K562 (cell line): ENCODE measurements around the gene ARSJ. TPM values are rescaled to one million over a fixed set of nuclear protein-coding genes. Genes with fewer than 3 reads are reported as not detected.

Experiments used
- ATAC-seq: fragments of 200-7000 bp; cut with Tn5 transposase; 3 replicates; pipeline ENCODE4 v1.9.1; 2020; ENCODE audit warnings: moderate library complexity
- BruUV-seq: library from RNA; stranded (reverse); fragments of 400-500 nt; replicated peaks from 2 replicates; lab custom pipeline; 2021; lab: Mats Ljungman, UMichigan
- CTCF ChIA-PET: fragments of 300-600 bp; formaldehyde crosslinking; extraction: SDS; loops from one replicate; lab custom pipeline; 2021; ENCODE audit warnings: low intra/inter-chr PET ratio; lab: Yijun Ruan, JAX
- POLR2A ChIA-PET: fragments of 300-600, 350-650 bp; sonication (Branson Sonifier 250); formaldehyde crosslinking; extraction: SDS; loops from one replicate; lab custom pipeline; 2021; ENCODE audit warnings: antibody characterized with exemption, inconsistent platforms; lab: Yijun Ruan, JAX
- DNase-seq, 4 experiments: peaks; one replicate each; pipeline versions ENCODE4 v3.0.0 to v3.0.0-alpha.2; 2011 to 2018; ENCODE audit warnings: low spot score in 3 of 4, mixed read lengths in 3 of 4; ENCODE audit errors: extremely low read depth in 1 of 4
- FAIRE-seq: peaks from 2 replicates; lab custom pipeline; 2011; peaks lifted over from hg19 to GRCh38; lab: Jason Lieb, UNC
- H2AFZ ChIP-seq: 2 replicates; pipeline ENCODE4 v1.6.0; 2011; ENCODE audit warnings: low read depth, low read length, control low read depth, inconsistent platforms
- H3K27ac ChIP-seq: fragments of 200-600 bp; 3 replicates; pipeline ENCODE4 v1.8.0; 2011; ENCODE audit warnings: low read depth, mild to moderate bottlenecking, control low read depth, inconsistent platforms, low read length, moderate library complexity, mixed read lengths; ENCODE audit errors: extremely low read depth
- H3K27me3 ChIP-seq, 2 experiments: fragments of 300-600 bp in 1 of 2; 2 replicates in 1 of 2; 3 replicates in 1 of 2; pipeline versions ENCODE4 v1.6.0 to v1.8.0; 2011; ENCODE audit warnings: inconsistent platforms in 2 of 2, low read length in 2 of 2, mild to moderate bottlenecking in 1 of 2, mixed read lengths in 1 of 2, moderate library complexity in 1 of 2; ENCODE audit not compliant: control insufficient read depth in 2 of 2, insufficient read depth in 2 of 2
- H3K36me3 ChIP-seq: fragments of 300-600 bp; 3 replicates; pipeline ENCODE4 v1.8.0; 2011; ENCODE audit warnings: mild to moderate bottlenecking, low read length, inconsistent platforms; ENCODE audit not compliant: control insufficient read depth, insufficient read depth
- H3K4me1 ChIP-seq, 2 experiments: fragments of 200-600 bp in 1 of 2; replicated peaks in 1 of 2; 2 replicates in 1 of 2; 3 replicates in 1 of 2; pipeline versions ENCODE4 v1.5.1 to v1.8.0; 2011; ENCODE audit warnings: inconsistent platforms in 2 of 2, low read length in 2 of 2, mild to moderate bottlenecking in 1 of 2, mixed read lengths in 1 of 2, moderate library complexity in 1 of 2; ENCODE audit not compliant: control insufficient read depth in 2 of 2, insufficient read depth in 2 of 2
- H3K4me2 ChIP-seq: 2 replicates; pipeline ENCODE4 v1.6.1; 2011; ENCODE audit warnings: low read length, control low read depth, inconsistent platforms, mixed read lengths; ENCODE audit not compliant: insufficient read depth
- H3K4me3 ChIP-seq: fragments of 200-600 bp; sonication (generic), shearing (Covaris generic); 2 replicates; pipeline ENCODE4 v1.5.1; 2016; ENCODE audit warnings: control low read depth, inconsistent platforms
- H3K79me2 ChIP-seq: fragments of 200-600 bp; 3 replicates; pipeline ENCODE4 v1.8.0; 2011; ENCODE audit warnings: low read length, inconsistent platforms; ENCODE audit not compliant: control insufficient read depth, insufficient read depth
- H3K9ac ChIP-seq, 2 experiments: 2 replicates each; pipeline versions ENCODE4 v1.6.0 to v1.6.1; 2011; ENCODE audit warnings: low read depth in 2 of 2, low read length in 2 of 2, control low read depth in 1 of 2, inconsistent platforms in 1 of 2, mild to moderate bottlenecking in 1 of 2, mixed read lengths in 1 of 2; ENCODE audit not compliant: insufficient read depth in 1 of 2
- H3K9me1 ChIP-seq: one replicate; pipeline ENCODE4 v1.6.0; 2011; ENCODE audit warnings: inconsistent platforms, mild to moderate bottlenecking, low read length, moderate library complexity; ENCODE audit not compliant: control insufficient read depth, insufficient read depth
- H3K9me3 ChIP-seq: replicated peaks from 2 replicates; pipeline ENCODE4 v1.5.1; 2011; ENCODE audit warnings: low read depth, low read length, inconsistent platforms; ENCODE audit not compliant: control insufficient read depth, insufficient read depth
- H4K20me1 ChIP-seq: replicated peaks from 2 replicates; pipeline ENCODE4 v1.6.1; 2011; ENCODE audit warnings: low read length, inconsistent platforms, mixed read lengths; ENCODE audit not compliant: control insufficient read depth, insufficient read depth
- CREBBP ChIP-seq: IDR thresholded peaks from one replicate; pipeline ENCODE4 v1.6.1; 2012; ENCODE audit warnings: low read depth, mild to moderate bottlenecking, control low read depth, inconsistent platforms, low read length
- MTA3 ChIP-seq: fragments of 450-650 bp; formaldehyde crosslinking; IDR thresholded peaks from 2 replicates; pipeline ENCODE4 v1.6.1; 2017; ENCODE audit warnings: mild to moderate bottlenecking, borderline replicate concordance
- ZNF124 ChIP-seq: sonication (generic); formaldehyde crosslinking; IDR thresholded peaks from 2 replicates; pipeline ENCODE4 v1.8.1; 2022; ENCODE audit warnings: missing genetic modification reagents
- ZNF140 ChIP-seq: fragments of 250-450 bp; sonication (Bioruptor Pico); IDR thresholded peaks from 2 replicates; pipeline ENCODE4 v1.8.0; 2021; ENCODE audit warnings: moderate library complexity, mild to moderate bottlenecking, inconsistent platforms
- in situ Hi-C: fragments of 300-500 bp; cut with MboI; formaldehyde crosslinking; loops from 4 replicates; pipeline ENCODE4 v1.15.0; 2018; ENCODE audit warnings: inconsistent platforms, mixed read lengths
- intact Hi-C: fragments of 100-400 bp; cut with micrococcal nuclease; formaldehyde crosslinking; loops from 2 replicates; pipeline ENCODE4 v1.14.2; 2022
- polyA plus RNA-seq, 8 experiments: library from polyadenylated mRNA; depleted of rRNA in 4 of 8; stranded (reverse) in 5 of 8; unstranded in 3 of 8; fragments of >200 nt; fragmentation: Nextera tagmentation in 2 of 8; fragmentation: Illumina TruSeq in 1 of 8; extraction: Ambion mirVana in 2 of 8; extraction: Trizol in 1 of 8; gene quantifications; 2 replicates each; pipeline versions ENCODE4 v1.2.1 to v1.2.3, GENCODE V29; 2011 to 2014; ENCODE audit warnings: inconsistent platforms in 1 of 8, missing spikeins in 1 of 8
- total RNA-seq, 7 experiments: library from RNA; depleted of rRNA in 6 of 7; stranded (reverse); fragments of >200 nt in 6 of 7; fragmentation: Illumina TruSeq in 2 of 7; extraction: Trizol in 2 of 7; gene quantifications; 2 replicates each; pipeline versions ENCODE4 v1.2.1 to v1.2.3, GENCODE V29; 2011 to 2021; ENCODE audit warnings: low replicate concordance in 1 of 7
- TF ChIP-seq, protein P1 (sequence below): sonication (generic); formaldehyde crosslinking; IDR thresholded peaks from 2 replicates; pipeline ENCODE4 v1.8.0; 2023; ENCODE audit warnings: missing genetic modification reagents, mild to moderate bottlenecking, borderline replicate concordance

ARSJ gene
- total and polyA plus RNA-seq, 9 of the 15 experiments (the other 6 are each of a cell fraction or from before 2014, with no cell fraction given) = not detected

DNA sequence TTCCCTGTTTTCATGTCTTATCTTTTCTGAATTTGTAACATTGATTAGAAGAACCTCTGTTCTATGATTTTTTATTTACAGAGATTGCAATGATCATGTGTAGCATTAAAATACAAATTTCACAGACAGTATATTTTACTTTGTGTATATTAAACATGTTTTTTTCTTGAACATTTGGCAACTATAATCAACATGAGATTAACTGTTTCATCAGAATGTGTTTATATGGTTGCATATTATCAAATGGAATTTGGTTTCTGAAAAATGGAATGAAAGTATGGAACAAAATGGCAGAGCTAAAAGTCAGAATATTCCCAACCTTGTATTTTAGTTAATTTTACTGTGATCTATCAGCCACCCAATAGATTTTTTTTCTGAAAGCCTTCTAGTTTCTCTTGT lies 19.9 kb downstream of the ARSJ start:
- TF ChIP-seq MTA3 (no peak), CREBBP (no peak), ZNF140 (CRISPR knock-in tag) (no peak), ZNF124 (CRISPR knock-in tag) (no peak)
- TF ChIP-seq, protein P1, sequence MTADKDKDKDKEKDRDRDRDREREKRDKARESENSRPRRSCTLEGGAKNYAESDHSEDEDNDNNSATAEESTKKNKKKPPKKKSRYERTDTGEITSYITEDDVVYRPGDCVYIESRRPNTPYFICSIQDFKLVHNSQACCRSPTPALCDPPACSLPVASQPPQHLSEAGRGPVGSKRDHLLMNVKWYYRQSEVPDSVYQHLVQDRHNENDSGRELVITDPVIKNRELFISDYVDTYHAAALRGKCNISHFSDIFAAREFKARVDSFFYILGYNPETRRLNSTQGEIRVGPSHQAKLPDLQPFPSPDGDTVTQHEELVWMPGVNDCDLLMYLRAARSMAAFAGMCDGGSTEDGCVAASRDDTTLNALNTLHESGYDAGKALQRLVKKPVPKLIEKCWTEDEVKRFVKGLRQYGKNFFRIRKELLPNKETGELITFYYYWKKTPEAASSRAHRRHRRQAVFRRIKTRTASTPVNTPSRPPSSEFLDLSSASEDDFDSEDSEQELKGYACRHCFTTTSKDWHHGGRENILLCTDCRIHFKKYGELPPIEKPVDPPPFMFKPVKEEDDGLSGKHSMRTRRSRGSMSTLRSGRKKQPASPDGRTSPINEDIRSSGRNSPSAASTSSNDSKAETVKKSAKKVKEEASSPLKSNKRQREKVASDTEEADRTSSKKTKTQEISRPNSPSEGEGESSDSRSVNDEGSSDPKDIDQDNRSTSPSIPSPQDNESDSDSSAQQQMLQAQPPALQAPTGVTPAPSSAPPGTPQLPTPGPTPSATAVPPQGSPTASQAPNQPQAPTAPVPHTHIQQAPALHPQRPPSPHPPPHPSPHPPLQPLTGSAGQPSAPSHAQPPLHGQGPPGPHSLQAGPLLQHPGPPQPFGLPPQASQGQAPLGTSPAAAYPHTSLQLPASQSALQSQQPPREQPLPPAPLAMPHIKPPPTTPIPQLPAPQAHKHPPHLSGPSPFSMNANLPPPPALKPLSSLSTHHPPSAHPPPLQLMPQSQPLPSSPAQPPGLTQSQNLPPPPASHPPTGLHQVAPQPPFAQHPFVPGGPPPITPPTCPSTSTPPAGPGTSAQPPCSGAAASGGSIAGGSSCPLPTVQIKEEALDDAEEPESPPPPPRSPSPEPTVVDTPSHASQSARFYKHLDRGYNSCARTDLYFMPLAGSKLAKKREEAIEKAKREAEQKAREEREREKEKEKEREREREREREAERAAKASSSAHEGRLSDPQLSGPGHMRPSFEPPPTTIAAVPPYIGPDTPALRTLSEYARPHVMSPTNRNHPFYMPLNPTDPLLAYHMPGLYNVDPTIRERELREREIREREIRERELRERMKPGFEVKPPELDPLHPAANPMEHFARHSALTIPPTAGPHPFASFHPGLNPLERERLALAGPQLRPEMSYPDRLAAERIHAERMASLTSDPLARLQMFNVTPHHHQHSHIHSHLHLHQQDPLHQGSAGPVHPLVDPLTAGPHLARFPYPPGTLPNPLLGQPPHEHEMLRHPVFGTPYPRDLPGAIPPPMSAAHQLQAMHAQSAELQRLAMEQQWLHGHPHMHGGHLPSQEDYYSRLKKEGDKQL (CRISPR knock-in tag) = no peak
- ChIA-PET POLR2A (no interaction called here), CTCF (no interaction called here)
- Histone ChIP-seq H3K9me1 (no peaks in the 10 kb centered on the region), H4K20me1 (no peaks in the 10 kb centered on the region), H3K4me1 (no peaks in the 10 kb centered on the region), H2AFZ (no peak overlapping the region), H3K79me2 (no peaks in the 10 kb centered on the region), H3K4me3 (no peak overlapping the region), H3K27ac (no peak overlapping the region), H3K9ac (no peak overlapping the region), H3K9me3 (no peaks in the 10 kb centered on the region), H3K27me3 (no peaks in the 10 kb centered on the region), H3K36me3 (no peaks in the 10 kb centered on the region), H3K4me2 (no peak overlapping the region)
- no peak for ATAC-seq
- in situ Hi-C loops = no loop called here
- no peak for DNase-seq
- intact Hi-C loops = no loop called here
- no peak for FAIRE-seq
- BruUV-seq = no TSS peak
